GM21526 (cell line): ENCODE data around the gene CACNA1H.

Source experiments
- ATAC-seq: cut with Tn5 transposase; IDR thresholded peaks from one replicate; pipeline ENCODE4 v1.9.1; 2021; ENCODE audit warnings: moderate library complexity; ENCODE audit not compliant: unreplicated experiment, low FRiP score

CACNA1H gene

DNA sequence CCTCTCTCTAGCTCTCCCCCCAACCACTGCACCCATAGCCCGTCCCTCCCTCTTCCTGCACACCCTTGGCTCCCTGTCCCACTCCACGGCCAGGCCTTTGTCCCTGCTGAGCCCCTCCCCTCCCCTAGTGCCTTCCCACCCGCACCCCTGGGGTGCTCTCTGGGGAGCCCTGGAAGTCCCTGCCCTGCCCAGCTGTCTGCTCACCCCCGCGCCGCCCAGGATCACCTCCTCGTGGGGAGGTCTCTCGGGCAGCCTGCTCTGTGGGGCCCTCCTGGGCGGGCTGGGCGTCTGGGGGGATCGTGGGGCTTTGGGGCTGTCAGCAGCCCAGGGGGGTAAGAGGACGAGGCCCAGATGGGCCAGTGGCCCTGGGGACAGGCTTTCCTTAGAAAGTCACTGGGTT is 18.1 kb downstream of the CACNA1H start:
- no peak for ATAC-seq

GRCh38 chr16:1171854-1172428 is 19.0 kb downstream of the CACNA1H start:
- no peak for ATAC-seq

GRCh38 chr16:1172651-1173050 is 19.7 kb downstream of the CACNA1H start:
- ATAC-seq = no peak

DNA sequence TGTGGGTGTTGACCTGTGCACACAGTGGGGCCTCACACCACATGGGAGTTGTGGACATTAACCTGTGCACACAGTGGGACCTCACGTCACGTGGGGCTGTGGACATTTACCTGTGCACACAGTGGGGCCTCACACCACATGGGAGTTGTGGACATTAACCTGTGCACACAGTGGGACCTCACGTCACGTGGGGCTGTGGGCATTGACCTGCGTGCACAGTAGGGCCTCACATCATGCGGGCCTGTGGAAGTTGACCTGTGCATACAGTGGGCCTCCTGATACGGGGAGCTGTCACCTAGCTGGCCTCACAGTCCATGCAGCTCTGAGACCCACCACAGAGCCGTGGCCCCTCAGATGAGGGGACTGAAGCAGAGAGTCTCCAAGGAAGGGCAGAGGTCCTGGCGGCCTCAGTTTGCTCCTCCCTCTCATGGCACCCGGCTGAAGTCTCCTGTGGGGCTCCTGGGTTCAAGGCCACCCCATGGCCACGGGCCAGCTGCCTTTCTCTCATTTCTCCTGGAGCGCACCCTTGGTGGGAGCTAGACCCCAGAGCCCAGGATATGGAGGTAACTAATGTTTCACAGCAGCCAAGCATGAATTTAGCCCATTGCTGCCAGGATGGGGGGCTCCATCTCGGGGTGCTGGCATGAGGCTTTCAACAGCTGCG is 21.0 kb downstream of the CACNA1H start:
- no peak for ATAC-seq

DNA sequence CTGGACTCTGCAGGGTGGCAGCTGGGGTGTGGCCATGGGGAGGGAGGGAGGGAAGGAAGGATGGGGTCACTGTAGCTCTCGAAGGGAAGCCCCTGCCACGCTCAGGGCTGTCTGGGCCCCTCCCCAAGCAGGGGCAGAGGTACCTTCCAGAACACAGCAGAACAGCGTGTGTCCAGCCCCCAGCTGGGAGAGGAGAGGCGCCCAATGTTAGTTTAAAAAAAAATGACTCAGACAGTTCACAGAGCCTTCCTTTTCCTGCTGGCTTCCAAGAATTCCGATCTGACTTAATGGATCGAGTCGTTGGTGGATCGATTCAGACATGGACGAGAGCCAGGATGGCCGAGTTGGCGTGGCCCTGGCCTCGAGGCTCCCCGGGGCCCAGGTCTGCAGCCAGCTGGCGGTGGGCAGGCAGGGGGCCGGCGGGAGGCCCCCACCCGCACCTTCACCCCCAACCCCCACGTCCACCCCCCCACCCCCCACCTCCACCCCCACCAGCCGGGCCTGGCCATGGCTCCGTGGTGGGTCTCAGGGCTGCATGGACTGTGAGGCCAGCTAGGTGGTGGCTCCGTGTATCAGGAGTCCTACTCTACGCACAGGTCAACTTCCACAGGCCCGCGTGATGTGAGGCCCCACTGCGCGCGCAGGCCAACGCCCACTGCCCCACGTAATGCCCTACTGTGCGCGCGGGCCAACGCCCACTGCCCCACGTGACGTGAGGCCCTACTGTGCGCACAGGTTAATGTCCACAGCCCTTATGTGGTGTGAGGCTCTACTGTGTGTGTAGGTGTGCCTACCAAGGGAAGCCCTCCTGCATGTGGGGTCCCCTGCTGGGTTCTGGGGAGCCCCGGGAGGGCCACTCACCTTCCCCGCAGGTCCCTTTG is 21.8 kb downstream of the CACNA1H start:
- ATAC-seq = no peak

DNA sequence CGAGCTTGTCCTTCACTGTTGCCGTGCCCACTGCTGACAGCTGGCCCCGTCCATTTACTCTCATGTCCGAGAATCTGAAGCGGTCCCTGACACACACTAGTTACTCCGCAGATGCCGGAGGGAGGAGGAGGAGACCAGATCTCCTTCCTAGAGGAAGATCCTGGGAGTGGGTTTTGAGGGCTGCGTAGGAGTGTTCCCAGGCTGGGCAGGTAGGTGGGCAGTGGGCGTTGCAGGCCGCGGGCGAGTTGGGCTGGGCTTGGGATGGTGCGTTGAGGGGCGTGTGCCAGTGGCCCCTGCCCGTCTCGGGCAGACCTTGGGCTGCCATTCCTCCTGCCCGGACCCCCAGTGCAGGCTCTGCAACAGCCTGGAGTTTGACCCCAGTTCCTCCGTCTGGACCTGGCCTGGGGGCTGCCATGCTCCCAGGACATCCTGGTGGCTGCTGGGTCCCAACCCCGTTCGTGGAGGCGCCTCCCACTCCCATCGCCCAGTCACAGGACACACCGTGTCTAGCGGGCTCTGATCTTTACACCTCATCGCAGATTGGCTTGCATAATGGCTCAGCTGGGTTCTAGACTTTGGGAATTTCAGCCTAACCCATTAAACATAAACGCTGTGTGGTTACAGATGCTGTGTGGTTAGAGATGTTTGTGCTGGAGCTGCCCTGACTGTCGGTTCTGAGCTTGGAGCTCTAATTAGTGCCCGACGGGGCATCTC is 22.8 kb downstream of the CACNA1H start:
- ATAC-seq = no peak

GRCh38 chr16:1176280-1176897 is 23.5 kb downstream of the CACNA1H start:
- ATAC-seq = no peak

GRCh38 chr16:1177053-1177452 is 24.1 kb downstream of the CACNA1H start:
- ATAC-seq = no peak

- no peak for ATAC-seq
Observed at GRCh38 chr16:1177750-1178149, 24.8 kb downstream of the CACNA1H start.

DNA sequence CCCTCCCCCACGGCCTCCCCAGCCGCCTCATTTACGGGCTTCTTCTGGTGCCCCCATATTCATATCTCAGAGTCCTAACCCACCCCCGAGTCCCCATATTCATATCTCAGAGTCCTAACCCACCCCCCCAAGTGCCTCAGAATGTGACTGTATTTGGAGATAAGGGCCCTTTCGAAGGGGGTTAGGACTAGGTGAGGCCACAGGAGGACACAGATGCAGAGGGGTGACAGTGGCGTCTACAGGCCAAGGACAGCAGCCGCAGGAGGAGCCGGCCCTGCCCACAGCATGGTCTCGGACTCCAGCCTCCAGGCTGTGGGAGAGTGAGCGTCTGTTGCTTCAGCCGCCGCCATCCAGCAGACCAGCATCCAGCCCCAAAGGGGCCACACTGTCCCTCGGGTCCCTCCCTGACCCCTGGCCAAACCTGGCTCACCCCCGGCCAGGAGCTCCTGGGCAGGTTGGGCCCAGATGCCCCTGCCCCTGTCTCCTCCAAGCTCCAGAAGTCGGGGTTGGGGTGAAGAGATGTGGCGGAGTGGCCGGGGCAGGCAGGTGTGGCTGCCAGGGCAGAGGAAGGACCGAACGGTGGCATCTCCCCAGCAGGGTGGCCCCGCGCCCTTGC is 25.5 kb downstream of the CACNA1H start:
- ATAC-seq = no peak

DNA sequence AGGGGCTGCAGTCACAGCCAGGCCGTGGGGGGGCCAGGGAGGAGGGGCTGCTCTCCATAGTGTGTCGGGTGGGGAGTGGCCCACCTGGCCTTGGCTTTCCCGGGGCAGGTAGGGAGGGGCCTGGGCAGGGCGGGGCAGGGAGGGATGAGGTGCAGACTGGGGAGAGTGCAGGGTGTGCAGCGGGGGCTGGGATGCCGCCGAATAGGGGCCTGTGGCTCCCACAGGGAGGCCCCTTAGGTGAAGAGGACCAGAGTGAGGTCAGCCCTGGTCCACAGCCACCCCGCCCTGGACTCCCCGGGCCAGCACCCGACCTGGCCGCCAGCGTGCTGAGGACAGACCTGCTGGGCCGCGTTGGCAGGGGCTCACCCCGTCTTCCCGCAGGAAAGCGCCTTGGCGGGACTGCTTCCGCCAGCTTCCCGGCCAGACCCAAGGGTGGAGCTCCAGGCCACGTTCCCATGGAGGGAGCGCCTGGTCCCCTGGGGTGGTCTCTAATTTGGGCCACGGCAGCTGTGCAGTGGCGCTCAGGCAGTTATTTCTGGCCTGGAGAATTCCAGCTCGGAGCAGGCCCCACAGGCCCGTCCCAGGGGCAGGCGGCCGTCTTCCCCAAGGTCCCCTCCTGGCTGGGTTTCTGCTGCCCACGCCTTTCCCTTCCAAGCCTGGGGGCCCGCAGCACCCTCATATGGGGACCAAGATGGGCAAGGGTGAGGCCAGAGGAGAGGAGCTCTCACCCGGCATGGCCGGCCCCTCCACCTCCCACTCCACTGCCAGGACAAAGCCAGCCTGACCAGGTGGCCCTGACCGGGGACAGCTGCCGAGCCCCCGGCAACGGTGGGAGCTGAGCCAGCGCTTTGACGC is 27.9 kb downstream of the CACNA1H start:
- no peak for ATAC-seq

GRCh38 chr16:1181404-1182315 is 28.8 kb downstream of the CACNA1H start:
- no peak for ATAC-seq

DNA sequence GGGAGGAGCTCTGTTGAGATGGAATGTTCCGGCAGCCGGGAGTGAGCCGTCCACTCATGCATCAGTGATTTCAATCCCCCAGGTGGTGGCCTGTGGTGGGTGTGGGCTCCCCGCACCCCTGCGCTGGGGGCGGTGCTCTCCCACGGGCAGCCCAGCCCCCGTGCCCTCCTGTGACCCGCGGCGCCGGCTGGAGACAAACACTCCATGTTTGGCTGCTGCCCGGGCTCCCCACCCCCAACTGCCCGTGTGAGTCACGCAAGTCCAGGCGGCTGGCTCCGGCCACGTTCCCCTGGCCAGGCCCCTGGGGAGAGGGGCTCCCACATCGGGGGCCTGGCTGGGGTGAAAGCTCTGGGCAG is 29.4 kb downstream of the CACNA1H start:
- no peak for ATAC-seq

GRCh38 chr16:1182950-1183907 is 30.3 kb downstream of the CACNA1H start:
- no peak for ATAC-seq

DNA sequence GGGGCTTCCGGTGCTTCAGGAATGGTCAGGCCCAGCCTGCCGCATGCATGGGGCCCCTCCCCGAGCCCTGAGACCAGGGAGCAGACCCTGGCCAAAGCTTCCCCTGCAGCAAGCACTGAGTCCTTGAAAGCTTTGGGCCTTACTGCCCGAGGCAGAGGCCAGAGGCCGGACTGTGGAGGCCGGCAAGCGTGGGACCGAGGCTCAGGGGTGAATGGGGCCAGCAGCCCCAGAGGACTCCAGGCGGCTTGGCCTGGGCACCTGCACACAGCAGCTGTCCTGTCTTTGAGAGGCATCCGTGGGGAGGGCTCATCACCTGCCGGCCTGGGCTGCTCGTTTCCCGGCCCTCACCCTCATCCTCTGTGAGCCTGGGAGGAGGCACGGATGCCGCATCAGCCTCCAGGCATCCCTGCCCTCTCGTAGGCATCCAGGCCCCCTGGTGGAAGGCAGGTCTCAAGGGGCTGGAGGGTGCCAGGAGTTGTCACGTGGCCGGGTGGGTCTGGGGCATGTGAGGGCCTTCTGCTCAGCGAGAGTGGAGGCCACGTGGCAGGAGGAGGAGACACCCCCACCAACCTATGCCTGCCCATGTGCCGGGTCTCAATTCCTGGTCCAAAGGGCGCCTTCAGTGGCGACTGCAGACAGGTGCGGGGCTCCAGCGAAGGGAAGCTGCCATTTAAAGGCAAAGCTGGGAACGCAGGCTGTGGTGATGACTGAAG is 31.4 kb downstream of the CACNA1H start:
- ATAC-seq = no peak

DNA sequence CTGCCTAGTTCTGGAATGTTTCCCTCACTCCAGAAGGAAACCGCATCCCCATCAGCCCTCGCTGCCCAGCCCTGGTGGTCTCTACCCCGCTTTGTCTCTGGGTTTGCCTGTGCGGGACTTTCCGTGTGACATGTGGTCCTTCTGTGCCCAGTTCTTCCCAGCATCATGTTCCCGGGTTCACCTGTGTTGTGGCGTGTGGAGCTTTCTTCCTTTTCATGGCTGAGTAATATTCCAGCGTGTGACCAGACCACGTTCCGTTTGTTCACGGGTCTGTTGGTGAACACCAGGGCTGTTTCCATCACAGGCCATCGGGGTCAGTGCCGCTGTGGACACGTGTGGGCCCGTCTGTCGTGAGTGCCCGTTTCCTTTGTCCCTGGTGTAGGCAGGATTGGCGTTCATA is 32.1 kb downstream of the CACNA1H start:
- ATAC-seq = no peak
